Urothelium cell line (cell line): ENCODE data around the gene SERPINA12.
"Not testable (repeated sequence)": the region's sequence is repeated elsewhere in the genome, so short reads cannot be mapped to it uniquely, and the experiment has no call there.

ENCODE experiments used
- DNase-seq: peaks from one replicate; pipeline ENCODE4 v3.0.0; 2011; ENCODE audit warnings: low spot score, mixed read lengths
- FAIRE-seq: peaks from 2 replicates; lab custom pipeline; 2011; peaks lifted over from hg19 to GRCh38; lab: Jason Lieb, UNC

SERPINA12 gene

DNA sequence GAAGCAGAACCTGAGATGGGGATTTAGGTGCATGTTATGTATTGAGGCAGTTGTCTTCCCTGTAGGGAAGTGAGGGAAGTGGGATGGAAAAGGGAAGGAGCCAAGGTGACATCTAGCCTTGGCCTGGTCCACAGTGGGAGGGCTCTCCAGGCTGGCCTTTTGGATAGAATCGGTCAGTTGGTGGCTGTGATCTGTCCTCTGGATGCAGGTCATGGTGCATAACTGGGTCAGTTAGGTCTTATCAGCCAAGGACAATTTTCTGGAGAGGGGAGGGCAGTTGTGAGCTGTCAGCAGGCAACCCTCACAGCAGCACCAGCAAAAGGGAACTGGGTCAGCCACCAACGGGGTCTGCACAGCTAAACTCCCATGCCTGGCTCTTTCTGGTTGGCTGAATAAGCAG, 9.6 kb downstream of the SERPINA12 start:
- FAIRE-seq (no peak), DNase-seq (no peak)

GRCh38 chr14:94498215-94498614, 11.1 kb downstream of the SERPINA12 start:
- no peak for FAIRE-seq

DNA sequence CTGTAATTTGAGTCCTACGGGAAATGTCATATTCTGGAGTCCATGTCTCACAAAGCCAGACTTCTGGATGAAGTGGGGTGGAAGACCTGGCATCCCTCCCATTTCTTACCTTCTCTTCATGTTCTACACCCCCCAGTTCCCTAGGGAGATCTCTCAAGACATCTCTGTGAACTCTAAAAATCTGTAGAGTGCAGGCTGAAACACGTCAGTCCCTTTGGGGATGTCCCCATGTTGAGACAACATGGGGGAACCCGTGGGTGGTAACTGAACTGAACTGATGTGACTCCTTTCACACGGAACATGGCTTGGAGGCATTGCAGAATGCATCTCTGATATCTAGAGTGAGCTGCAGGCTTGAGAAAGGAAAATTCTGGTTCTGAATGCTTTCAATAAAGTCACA, 15.2 kb downstream of the SERPINA12 start:
- FAIRE-seq (no peak), DNase-seq (no peak)

More at GRCh38 chr14:94498215-94498614, 11.1 kb downstream of the SERPINA12 start:
- no peak for DNase-seq

- no peak for DNase-seq
- FAIRE-seq: no peak
Measured at GRCh38 chr14:94491511-94491910, 17.8 kb downstream of the SERPINA12 start.

DNA sequence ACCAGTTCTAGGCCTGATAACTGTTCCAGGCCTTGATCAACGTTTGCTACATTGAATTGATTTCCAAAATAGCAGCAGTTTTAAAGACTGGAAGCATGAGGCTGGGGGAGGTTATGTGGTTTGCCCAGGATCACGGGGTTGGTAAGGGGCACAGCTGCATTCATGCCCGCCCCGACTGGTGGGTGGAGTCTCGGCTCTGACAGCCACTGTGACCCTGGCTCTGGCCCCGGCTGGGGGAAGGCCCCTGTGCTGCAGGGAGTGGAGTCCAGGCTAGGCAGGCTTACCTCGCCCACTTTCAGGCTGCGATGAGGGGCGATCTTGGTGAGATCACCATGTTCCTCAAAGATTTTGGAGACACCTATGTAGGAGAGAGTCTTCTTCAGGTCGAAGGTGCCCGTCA, 19.9 kb downstream of the SERPINA12 start:
- FAIRE-seq (no peak), DNase-seq (no peak)

- FAIRE-seq (no peak), DNase-seq (no peak)
Measured at GRCh38 chr14:94486883-94487282, 22.4 kb downstream of the SERPINA12 start.

DNA sequence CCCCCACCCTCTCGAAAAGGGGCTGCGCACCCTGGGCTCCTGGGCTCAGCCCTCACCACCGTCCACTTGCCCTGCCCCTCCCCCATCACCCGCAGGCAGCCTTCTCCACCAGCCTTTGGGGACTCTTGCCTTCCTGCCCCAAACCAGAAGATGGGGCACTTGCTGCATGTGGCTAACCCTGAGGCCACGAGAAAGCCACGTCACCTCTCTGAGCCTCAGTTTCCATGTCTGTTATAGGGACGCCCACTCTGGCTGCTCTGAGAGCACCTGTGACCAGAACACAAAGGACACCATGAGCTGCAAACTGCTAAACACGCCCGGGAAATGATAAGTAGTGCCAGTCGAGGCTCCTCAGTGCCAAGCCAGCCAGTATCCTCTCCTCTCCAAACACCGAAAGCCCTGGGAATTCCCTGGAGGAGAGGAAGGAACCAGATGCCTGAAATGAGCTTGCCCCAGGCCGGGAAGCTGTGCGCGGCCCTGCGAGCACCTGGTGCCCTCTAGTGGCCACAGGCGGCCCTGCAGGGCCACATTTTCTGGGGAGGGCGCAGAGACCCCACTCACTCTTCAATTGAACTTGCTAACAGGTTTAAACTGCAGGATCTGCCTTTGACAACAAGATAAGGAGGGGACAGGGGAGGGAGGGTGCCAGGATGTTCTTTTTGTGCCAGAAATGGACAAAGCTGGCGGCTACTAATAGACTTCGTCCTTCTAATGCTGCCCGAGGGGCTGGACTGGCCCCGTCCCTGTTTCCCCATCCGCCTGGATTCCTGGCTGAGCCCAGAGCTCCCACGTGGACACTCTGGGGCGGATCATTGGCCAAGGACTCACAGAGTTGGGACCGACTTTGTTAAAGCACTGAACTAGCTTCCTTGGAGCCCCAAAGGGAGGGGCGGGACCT, 23.1 kb downstream of the SERPINA12 start:
- no peak for FAIRE-seq
- DNase-seq: peak; percentile 71

DNA sequence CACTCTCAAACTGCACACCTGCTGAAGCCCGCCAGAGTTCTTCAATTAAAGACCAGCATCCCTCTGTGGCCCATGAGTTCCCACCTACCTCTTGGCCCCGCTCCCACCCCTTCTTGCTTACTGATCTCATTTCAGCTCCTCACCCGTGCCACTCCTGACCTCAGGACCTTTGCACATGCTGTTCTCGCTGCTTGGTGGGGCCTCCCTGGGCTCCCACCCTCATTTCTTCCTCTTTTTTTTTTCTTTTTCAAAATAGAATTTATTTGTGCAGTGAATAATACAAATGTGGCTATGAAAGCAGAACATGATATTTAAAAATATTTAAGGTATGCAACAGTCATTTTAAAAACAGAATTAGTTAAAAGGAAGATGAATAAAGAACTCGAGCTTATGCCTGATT, 24.8 kb downstream of the SERPINA12 start:
- no peak for DNase-seq
- no peak for FAIRE-seq

- no peak for FAIRE-seq
- peak; percentile 31 for DNase-seq
Measured at GRCh38 chr14:94483729-94484275, 25.5 kb downstream of the SERPINA12 start.

GRCh38 chr14:94483071-94483451, 26.2 kb downstream of the SERPINA12 start:
- no peak for DNase-seq
- FAIRE-seq: no peak

DNA sequence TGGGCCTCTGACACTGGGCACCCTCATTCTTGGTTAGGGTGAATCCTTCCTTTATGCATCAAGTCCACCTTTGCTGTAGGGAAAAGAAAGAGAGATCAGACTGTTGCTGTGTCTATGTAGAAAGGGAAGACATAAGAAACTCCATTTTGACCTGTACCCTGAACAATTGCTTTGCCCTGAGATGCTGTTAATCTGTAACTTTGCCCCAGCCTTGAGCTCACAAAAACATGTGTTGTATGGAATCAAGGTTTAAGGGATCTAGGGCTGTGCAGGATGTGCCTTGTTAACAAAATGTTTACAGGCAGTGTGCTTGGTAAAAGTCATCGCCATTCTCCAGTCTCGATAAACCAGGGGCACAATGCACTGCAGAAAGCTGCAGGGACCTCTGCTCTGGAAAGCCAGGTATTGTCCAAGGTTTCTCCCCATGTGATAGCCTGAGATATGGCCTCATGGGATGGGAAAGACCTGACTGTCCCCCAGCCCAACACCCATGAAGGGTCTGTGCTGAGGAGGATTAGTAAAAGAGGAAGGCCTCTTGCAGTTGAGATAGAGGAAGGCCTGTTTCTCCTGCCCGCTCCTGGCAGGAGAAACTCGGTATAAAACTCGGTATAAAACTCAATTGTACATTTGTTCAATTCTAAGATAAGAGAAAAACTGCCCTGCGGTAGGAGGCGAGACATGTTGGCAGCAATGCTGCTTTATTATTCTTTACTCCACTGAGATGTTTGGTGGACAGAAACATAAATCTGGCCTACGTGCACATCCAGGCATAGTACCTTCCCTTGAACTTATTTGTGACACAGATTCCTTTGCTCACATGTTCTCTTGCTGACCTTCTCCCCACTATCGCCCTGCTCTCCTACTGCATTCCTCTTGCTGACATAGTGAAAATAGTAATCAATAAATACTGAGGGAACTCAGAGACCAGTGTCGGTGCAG, 26.9 kb downstream of the SERPINA12 start:
- not testable (repeated sequence) for FAIRE-seq, DNase-seq

GRCh38 chr14:94481468-94482131, 27.7 kb downstream of the SERPINA12 start:
- DNase-seq (peak; percentile 75), FAIRE-seq (no peak)

- no peak for FAIRE-seq
- peak; percentile 33 for DNase-seq
Measured at GRCh38 chr14:94480809-94481208, 28.5 kb downstream of the SERPINA12 start.

DNA sequence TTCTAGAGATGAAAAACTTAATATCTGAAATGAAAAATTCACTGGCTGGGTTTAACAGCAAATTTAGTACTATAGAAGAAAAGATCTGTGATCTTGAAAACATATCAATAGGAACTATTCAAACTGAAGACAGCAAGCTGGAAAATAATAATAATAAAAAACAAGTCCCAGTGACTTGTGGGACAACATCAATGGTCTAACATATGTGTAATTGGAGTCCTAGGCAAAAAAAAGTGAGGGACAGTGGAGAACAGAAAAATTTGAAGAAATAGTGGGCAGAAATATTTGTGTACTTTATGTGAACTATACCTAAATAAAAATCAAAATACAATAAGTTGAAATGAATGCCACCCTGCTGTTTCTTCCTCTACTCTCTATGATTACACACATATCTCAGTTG, 30.8 kb downstream of the SERPINA12 start:
- FAIRE-seq (no peak), DNase-seq (no peak)

- FAIRE-seq (no peak), DNase-seq (no peak)
Measured at GRCh38 chr14:94476023-94476422, 33.2 kb downstream of the SERPINA12 start, which contains the start of gene SERPINA9. Gene SERPINA9, minus strand, starts transcription at chr14:94476197. Its CDS starts 6,357 bp downstream, at chr14:94469840.

DNA sequence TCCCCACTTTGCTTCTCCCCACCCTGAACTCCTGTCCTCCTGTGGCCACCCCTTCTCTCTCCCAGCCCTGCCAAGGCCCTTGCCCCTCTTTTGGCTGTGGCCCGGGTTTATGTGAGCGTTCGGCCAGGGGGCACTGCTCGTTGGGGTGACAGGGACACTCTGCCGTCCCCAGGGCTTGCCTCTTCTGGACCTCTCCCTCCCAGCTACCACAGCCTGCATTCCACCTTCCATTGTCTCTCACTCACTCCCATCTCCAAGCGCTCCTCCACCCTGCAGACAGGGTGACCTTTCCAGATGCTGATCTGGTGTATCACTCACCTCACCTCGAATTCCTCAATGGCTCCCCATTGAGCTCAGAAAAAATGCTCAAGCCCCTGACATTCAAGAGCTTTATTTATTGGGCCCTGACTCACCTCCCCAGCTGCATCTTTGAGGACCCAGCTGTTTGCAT, 34.7 kb downstream of the SERPINA12 start:
- DNase-seq: peak; percentile 71
- no peak for FAIRE-seq

DNA sequence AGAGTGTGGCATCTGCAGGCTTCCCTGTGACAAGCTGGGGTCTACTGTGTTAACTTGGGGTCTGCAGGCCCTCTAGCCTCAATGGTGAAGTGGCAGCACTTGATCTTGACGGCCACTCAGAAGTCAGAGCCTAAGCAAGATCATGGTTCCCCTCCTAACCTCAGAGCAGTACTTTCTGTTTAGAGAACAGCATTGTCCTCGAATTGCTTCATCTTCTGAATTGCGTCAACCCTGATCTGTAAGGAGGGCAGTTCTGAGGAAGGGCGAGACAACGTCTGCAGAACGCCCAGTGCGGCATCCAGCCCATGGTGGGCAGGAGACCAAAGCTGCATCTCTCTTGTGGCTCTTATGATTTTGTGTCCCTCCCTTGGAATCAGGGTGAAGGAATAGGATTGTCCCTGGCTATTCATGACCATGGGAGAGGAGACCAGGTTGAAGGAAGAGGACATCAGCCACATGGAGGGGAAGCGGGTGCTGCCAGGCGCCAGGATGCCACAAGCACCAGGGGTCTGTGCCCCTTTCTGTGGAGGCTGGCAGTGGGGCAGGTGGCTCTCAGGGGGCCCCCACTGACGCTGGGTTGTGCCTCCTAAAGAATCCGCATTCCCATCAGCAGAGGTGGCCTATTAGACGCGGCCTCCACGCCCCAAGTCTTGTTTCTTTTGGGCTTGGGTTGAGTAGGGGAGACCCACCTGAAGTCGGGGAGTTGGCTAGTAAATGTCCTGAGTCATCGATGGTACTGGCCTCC, 35.4 kb downstream of the SERPINA12 start:
- FAIRE-seq (no peak), DNase-seq (no peak)

DNA sequence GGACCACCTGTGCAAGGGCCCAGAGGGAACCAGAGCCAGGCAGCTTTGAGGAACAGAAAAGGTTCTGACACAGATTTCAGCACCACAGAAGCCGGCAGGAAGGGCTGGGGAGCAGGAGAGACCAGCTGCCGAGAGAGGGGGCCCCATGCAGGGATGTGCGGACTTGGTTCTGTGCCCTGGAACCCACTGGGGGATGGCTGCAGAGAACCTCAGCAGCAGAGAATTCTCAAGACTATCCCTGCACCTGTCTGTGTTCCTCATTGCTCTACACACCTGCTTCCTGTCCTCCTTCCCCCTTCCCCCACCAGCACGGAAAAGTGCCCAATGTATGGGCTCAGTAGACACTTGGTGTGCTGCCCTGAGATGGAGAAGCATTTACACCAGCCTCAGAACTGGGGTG, 36.4 kb downstream of the SERPINA12 start:
- FAIRE-seq (no peak), DNase-seq (no peak)

DNA sequence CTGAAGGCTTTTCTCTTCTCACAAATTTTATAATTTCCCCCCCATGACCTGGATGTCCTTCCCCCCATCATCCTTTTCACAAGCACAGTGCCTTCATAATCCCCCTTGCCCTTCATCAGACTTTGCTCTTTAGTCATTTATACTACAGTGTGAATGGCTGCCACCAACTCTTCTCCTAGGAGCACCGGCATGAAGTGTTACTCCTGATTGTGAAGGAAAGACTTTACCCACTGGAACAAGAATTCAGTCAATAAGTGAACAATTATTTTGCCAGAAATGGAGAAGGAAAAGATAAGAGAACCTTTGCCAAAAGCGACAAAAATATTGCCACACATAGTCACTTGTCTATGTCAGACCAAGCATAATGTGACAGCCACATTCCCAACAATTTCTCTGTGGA, 38.2 kb downstream of the SERPINA12 start:
- FAIRE-seq (no peak), DNase-seq (no peak)

DNA sequence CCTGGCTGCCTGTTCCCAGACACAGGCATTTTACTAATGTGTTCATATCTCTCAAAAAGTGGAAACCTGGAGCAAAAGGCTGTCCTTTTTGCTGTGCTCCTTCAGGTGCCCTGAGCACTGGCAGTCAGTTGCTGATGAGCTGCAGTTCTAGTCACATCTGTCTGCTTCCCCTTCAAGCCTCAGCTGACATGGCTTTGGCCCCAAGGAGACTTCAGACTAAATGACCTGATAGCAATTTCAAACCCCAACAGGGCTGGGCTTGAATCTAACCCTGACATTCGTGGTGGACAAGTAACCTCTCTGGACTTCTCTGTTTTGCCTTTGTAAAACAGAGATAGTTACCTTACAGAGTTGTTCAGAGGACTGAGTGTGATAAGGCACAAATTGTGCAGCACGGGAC, 39.0 kb downstream of the SERPINA12 start:
- no peak for FAIRE-seq
- DNase-seq: no peak
